Stimulated activated CD4-positive, alpha-beta T cell treated with anti-CD3 and anti-CD28 coated beads, Interleukin-4, amount 100 ng/mL, for 4 hours (primary cell): ENCODE data around the gene MAP2K5.

ENCODE experiments used
- DNase-seq, 2 experiments: peaks; one replicate each; pipeline ENCODE4 v3.0.0-alpha.2; 2020

Gene MAP2K5

DNA sequence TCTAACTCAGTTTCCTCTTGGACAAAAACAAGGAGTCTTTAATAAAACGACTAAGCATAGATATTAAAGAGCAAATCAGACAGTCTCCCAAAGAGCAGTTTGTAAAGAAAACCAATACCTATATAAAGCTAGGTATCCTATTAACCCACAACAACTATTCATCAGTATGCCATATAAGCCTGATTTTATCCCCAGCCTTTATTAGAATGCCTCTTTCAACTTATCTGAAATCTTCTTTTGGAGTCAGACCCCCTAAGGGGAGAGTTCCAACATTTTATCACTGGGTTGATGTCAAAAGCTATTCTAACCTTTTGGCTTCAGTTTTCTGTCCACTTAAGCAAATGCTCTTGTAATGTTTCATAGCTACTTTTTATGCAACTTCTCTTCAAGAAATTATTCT, 17.8 kb downstream of the MAP2K5 start:
- no peak for DNase-seq

DNA sequence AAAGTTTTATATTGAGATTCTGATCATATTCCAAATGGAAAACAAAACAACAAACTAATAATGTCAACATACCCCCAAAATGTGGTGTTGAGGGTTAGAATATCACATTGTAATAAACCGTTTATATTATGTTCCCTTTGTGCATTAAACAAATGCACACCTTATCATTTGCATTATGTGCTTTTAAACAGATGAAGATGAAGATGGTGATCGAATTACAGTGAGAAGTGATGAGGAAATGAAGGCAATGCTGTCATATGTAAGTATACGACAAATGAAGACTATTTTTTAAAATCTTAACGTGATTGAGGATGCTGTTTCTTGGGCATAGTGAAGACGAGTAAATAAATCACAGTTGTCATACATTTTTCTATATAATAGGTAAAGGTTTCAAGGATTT, 20.6 kb downstream of the MAP2K5 start:
- no peak for DNase-seq

DNA sequence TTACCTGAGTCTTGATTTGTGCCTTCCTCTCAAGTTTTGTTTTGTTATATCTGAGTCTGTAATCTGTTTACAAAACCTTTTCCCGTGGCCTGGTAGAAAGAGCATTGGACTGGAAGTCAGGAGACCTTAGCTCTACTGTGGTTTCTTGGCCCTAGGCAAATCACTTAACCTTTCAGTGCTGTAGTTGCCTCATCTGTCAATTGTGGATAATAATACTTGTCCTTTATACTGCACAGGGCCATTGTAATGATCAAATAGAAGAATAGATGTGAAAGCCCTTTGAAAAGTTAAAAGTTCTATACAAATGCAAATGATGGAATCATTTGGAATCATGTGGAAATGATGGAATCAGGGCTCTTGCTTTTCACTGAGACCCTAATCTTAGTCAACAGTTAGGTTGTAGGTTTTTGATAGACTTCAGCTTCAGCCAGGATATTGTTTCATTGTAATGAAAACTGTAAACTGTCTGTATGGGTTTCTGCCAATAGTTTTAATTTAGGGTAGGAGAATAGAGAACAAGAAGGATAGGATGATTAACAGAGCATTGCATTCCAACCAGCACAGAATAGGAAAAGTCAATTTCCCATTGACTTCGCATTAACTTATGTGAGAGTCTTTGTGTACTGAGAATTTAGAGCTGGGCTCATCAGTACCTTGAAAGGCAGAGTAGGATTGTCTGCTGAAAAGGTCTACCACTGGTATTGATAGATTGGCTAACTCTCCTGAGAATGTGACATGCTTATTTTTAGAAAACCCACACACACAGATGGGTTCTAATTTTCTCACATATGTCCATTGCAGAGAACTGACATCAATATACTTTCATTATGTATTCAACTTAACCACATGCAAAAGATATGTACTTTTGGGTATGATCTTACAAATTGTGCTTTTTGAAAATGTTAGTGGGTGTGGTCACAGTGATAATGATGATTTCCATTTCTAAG, 21.8 kb downstream of the MAP2K5 start:
- no peak for DNase-seq

DNA sequence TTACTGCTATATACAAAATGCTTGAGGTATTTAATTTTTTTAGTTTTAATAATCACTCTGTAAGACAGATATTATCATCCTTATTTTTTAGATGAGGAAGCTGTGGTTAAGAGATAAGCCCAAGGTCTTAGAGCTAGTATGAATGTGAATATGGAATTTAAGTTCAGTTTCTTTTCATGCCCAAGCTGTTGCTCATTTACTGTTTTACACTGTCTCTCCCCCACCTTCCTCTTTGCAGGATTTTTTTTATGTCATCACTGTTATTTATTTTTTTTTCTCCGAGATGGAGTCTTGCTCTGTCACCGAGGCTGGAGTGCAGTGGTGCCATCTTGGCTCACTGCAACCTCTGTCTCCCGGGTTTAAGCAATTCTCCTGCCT, 22.5 kb downstream of the MAP2K5 start:
- DNase-seq = no peak

DNA sequence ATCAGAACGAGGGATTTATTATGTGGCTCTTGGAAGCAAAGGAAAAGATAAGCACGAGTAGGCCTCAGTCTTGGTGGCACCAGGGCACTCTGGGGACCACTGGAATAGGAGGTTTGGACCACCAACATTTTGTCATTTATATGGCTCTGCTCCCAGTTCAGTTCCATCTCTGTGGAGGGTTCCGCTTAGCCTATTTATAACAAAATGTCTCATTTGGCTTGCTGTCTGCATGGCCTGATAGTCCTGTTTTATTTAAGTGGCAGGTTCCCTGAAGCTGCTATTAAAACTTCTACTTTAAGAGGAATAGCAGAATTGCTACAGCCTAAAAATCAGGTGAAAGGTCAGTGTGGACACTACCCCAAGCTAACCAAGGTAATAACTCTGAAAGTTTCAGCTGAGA, 27.2 kb downstream of the MAP2K5 start:
- DNase-seq = no peak

DNA sequence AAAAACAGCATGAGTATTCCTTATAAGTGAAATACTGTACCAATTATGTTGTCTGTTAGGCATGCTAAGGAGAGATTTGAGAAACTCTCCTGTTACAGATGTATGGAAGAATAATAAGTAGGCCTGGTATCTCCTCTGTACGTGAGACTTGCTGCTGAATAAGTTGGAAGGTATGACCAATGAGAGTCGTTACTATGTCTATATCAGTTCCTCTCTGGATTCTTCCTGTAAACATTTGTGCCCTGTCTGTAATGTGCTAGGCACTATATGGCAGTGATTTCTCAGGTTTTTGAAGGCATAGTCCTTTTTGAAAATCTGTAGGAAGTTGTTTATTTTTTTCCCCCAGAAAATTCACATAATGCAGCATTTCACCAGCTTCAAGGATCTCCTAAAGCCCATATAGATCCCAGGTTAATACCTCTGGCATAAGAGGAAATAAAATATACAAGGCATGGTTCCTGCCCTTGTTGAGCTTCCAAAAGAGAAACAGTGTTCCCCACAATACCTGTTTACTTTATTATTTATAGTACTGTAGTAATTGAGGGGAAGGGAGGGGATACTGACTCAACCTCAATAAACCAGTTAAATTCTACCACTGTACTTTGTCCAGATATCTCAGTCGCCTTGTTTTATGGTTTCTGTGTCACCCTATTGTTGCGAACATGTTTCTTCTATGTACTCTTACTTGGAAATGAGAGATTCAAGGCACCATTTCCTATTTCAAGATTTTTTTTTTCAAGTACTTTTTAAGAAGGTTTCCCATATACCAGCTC, 28.6 kb downstream of the MAP2K5 start:
- DNase-seq = no peak

DNA sequence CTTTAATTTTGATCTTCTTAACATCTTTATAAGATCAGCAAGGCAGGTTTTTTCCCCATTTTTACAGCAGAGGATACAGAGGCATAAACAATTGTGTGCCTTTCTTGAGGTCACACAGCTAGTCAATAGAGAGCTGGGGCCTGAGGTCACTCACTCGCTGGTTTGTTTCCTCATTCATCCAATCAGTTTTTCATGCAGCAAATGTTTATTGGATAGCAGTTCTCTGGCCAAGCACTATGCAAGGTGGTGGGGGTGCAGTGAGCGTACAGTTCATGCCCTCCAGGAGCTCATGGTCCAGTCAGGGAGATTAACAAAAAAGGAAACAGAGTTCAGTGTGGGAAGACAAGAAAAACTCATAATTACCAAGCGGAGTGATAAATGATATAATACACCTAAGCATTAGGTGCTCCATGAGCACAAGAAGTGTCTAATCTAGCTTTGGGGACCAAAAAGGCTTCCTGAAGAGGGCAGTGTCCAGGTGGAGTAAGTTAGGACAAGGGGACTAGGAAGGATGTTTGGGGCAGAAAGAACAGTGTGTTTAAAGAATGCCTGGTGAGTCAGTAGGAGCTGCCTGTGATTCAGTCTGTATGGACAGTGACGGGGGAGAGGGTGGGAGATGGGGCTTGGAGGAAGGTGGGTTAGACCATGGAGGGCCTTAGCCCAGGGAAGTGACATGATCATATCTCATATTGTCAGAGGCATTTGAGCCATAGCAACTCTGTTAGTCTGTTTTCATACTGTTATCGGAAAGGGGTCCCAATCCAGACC, 29.3 kb downstream of the MAP2K5 start:
- DNase-seq = no peak

DNA sequence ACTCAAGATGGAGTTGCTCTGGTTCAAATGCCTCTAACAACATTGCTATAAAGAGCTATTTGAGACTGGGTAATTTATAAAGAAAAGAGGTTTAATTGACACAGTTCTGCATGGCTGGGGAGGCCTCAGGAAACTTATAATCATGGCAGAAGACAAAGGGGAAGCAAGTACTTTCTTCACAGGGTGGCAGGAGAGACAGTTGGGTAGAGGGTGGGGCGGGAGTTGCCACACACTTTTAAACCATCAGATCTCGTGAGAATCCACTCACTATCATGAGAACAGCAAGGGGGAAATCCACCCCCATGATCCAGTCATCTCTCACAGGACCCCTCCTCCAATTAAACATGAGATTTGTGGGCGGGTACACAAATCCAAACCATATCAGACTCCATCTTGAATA, 30.7 kb downstream of the MAP2K5 start:
- no peak for DNase-seq

DNA sequence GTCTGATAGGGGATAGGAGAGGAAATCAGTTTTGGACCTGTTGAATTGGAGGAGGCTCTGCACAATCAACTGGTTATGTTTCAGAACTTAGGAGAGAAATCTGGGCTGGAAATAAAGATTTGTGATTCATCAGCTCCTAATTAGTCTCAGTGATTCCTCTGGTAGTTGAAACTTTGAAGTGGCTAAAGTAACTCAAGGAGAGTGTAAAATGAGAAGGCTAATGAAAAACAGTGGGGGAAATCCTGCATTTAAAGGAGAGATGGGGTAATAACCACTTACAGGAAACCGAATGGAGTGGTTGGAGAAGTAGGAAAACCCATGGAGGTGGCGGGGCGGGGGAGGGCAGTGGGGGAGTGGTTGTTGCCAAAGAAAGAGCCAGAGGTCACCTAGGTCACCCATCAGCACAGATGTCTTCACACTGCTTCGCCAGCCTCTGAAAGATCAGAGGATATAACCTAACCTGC, 32.6 kb downstream of the MAP2K5 start:
- no peak for DNase-seq

DNA sequence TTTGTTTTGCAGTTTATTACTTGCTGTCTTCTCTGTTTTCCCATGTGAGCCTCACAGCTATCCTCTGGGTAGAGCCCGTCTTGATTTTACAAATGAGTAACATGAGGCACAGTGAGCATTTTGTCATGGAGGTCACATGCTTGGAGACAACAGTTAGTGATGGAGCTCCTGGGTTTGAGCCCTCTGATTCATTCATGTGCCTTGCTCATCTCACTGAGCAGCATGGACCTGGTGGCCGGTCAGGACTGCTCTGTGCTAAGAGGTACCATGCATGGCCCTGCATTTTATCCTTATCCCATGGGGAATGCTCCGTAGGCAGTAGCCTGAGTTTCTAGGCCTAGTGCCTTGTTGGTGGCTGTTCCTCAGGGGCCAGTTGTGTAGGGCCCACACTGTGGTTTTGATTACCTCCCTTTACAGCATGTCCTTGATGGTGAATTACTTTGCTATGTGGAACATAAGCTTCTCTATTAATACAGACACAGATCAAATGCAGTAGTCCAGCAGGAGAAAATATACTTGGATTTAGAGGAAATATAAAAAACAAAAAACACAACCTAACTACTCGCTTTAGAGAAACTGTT, 35.6 kb downstream of the MAP2K5 start:
- no peak for DNase-seq

DNA sequence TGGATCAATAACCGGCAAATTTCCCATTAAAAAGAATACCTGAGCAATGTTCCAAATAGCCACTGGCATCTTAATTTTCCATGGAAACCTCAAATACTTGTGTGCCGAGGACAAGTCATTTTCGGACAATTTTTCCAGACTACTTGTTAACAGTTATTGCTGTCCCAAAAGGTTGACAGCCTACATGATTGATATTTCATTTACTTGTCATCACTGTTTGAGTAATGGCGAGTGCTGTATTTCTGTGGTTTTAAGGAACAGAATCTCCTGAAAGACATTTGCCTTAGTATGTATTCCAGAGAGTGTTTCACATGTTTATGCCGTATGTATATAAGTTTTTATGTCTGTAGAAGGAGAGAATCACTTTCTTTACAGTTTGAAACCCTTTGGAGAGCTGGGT, 36.7 kb downstream of the MAP2K5 start:
- DNase-seq = no peak

DNA sequence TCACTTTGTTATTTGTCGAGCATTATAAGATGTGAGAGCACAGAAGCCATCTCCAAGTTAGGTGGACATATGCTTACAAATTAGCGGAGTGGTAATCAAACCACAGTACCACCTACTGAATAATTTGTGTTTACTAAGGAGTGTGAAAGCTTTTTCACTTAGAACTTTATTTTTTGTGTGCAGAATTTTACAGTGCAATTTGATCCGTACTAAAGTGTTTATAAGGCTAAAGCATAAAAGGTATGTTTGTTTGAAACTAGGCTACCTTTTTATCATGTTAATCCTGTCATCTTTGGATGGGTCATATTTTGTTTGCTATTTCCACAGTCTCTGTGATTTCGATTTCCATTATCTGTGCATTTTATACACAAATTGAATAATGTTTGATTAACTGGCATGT, 37.5 kb downstream of the MAP2K5 start:
- DNase-seq = no peak

DNA sequence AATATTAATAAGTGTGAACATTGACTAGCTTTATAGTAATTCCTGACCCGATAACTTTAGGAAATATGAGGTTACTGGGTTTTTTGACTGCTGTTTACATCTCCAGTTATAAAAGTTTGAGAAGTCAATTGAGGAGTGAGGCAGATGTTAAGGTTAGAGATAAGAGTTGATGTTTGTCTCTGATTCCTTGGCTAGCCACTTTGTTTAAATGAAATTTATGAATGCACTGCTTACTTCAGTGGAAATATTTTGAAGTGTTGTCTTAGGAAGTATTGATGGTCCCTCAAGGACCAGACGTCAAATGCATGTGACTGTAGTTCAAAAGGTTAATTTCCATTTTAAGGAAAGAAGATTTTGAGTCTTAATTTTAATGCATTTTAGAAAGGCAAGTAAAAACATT, 41.7 kb downstream of the MAP2K5 start:
- DNase-seq = no peak

DNA sequence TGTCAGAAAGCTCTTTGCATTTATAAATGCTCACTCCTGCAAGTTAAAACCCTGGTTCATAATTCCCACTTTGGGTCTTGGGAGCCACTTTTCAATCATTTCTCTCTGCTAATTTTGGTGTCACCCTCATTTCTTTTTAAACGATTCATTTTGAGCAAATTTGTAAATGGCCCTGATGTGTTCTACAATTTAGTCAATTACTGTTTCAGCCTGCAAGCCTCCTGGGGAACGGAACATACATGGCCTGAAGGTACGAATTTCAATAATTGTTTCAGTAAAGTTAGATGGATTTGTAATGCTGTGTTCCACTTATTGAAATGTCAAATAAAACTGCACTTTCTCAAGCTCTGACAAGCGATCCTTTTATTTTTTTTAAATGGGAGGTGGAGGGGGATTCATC, 43.2 kb downstream of the MAP2K5 start:
- no peak for DNase-seq

DNA sequence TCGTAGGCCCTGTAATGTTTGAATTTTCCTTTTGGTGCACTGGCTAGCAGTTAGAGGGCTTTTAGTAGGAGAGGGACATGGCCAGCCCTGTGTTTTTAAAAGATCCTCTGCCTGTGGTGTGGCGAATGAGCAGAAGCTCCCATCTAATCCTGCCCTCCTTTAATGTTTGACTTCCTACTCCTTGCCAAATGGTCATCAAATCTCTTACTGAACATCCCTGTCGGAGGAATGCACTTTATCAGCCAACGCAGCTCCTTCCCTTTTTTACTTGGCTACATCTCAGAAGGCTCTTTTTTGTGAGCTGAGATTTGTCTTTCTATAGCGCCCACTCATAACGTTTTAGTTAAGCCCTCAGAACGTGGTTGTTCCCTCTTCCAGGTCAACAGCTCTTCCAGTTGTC, 44.8 kb downstream of the MAP2K5 start:
- DNase-seq = no peak

DNA sequence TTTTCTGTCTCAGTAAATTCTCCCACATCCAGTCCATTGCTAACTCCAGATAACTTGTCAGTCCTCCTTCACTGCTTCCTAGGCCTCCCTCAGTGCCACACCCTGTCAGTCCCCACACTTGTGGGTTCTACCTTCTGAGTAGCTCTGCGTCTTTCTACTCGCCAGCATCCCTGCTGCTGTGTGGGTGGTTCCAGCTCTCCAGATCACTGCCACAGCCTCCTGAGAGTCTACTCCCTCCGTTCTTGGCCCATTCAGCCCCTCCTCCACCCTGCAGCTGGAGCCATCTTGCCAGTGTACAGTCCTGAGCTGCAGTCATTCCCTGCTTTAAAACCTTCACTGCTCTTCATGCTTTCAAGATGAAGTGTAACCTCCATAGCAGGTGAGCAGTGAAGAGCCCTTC, 45.3 kb downstream of the MAP2K5 start:
- no peak for DNase-seq

DNA sequence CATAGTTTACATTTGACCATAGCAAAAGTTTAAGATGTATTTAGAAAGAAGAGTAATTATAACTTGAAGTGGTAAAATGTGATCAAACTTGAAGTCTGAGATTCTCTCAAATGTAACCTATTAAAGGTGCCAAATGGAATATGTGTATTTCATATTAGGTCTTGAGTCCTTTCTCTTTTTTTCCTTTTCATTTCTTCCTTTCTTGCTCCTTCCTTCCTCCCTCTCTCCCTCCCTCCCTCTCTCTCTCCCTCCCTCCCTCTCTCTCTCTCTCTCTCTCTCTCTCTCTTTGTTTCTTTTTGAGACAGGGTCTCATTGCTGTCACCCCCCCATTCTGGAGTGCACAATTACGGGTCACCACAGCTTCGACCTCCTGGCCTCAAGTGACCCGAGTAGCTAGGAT, 47.7 kb downstream of the MAP2K5 start:
- DNase-seq = no peak

DNA sequence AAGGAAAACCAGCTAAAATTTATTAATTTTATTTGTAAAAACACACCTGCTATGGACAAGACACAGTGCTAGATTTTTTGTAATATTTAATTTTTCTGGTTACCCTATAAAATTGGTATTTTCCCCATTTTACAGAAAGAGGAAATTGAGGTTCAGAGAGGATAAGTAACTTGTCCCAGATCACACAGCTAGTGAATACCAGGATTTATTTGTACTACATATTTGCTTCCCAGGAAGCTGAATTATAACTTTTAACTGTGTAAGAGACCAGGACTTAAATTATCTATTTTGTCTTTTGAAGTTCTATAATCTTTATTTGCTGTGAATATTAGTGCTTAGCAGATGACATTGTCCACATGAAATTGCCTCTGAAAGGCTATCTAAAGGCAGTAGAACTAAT, 49.7 kb downstream of the MAP2K5 start:
- DNase-seq = no peak

DNA sequence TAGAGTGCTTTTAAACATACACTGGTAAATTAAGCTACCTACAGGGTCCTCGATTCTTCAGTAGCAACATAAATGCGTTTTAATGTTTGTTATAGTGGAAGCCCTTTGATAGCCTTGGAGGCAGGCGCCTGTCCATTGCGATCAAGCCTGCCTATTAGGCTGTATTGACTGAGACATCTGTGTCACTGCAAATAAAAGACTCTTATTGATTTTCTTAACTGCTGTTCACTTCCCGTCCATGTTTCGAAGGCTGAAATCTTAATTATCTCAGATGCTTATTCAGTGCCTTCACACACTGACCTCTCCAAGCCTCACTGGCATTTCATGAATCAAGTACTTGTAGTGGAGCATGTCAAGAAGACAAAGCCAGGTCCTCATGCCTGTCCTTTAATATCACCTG, 51.1 kb downstream of the MAP2K5 start:
- DNase-seq = no peak

DNA sequence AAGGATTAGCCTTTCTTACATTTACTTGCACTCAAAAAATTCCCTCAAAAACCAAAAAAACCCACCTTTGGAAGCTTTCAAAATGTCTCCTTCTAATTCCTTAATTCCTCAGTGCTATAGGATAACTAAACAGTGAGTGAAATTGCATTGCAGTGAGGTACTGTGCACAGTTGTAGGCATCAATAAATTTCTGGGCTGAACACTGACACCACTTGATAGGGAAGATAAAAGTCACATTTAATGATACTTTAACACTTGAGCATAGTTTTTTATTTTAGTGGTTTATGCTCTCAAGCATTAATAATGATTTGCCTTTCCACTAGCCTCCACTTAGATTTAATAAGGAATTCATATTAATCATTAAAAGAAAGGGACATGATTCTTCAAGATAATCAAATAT, 52.3 kb downstream of the MAP2K5 start:
- no peak for DNase-seq

DNA sequence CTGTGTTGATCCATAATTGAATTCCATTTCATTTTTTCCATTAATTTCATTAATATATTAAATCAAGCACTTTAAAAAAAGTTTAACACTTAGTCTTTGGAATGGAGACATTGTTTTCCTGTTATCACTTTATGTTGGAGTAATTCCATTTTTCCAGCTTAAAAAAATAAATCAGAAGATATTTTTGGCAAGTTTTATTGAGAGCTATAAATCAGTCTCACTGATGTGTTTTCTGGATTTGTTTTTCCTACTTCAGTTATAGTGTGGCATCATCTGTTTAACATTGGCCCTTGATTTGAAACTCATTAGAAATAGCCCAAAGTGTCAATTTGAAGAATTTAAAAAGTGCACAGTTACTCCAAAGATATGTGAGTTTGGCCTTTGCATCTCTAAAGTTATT, 53.1 kb downstream of the MAP2K5 start:
- DNase-seq = no peak

DNA sequence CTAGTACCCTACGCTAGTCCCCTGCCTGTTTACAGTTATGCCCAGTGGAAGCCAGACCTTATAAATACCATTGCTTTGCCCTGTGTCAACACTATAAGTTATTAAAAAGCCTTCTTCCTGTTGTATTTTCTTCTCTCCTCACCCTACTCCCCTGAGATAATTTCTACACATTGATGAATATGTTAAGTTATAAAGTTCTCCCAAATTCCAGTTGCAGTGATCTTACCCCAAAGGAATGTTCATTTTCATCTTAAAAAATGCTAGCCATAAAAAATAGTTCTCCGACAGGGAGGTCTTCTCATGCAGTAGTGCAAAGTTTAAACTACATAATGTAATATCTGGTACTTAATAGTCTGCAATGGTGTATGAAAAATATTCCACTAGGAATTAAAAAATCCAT, 58.6 kb downstream of the MAP2K5 start:
- DNase-seq = no peak

DNA sequence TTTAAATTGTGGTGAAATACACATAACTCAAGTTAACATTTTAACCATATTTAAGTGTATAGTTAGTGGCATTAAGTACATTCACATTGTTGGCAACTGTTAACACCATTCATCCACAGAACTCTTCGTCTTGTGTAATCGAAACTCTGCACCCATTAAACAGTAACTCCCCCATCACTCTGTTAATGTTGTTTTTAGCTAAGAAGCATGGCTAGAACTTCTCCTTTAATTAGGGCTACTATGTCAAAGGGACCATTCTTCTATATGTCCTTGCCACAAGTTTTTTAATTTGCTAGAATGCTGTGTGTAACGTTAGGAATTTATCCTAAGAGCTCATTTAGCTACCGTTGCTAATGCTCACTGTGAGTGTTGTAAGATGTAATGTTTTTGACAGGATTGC, 60.6 kb downstream of the MAP2K5 start:
- DNase-seq = no peak
